Gastroesophageal sphincter (tissue), 3 donors: Measurements from ENCODE around the gene SP140.

Experiments used
- CTCF ChIP-seq, 4 experiments: fragments of 200-600 bp in 2 of 4; fragments of 450-650 bp in 2 of 4; sonication (generic) in 1 of 4; IDR thresholded peaks; one replicate each; pipeline ENCODE4 v1.5.1; 2017 to 2019; ENCODE audit warnings: antibody characterized with exemption in 4 of 4, mild to moderate bottlenecking in 2 of 4, moderate library complexity in 2 of 4
- POLR2A ChIP-seq, 2 donors: fragments of 450-650 bp; IDR thresholded peaks; one replicate each; pipeline ENCODE4 v1.6.1; 2017; ENCODE audit warnings: antibody characterized with exemption in 2 of 2, mild to moderate bottlenecking in 2 of 2, moderate library complexity in 1 of 2
- POLR2AphosphoS5 ChIP-seq: sonication (generic); formaldehyde crosslinking; IDR thresholded peaks from one replicate; pipeline ENCODE4 v1.6.1; 2017; ENCODE audit warnings: antibody characterized with exemption

- TF ChIP-seq POLR2A (IDR thresholded peaks at IDR 0.05) (no peak), CTCF (IDR thresholded peaks at IDR 0.05) (no peak), POLR2AphosphoS5 (no peak)
Measured at GRCh38 chr2:230335461-230335863, 109.9 kb downstream of the SP140 start.
